ENCODE results near the gene VMA21.

DNA sequence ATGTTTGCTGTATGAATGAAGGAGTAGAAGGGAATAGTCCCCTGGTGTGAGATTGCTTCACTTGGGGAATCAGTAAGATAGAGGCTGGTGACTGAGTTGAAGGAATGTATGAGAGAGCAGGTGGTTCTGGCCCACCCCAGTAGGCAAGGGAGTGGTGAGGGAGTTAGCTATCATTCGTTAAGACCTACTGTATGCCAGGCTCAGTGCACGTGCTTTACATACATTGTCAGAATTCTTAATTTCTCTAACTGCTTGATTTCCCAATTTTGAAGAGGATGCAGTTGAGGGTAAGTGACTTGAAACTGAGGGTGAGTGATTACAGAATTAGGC lies 700 bp downstream of the VMA21 start:
- TF ChIP-seq, protein P1, sequence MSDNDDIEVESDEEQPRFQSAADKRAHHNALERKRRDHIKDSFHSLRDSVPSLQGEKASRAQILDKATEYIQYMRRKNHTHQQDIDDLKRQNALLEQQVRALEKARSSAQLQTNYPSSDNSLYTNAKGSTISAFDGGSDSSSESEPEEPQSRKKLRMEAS (IDR thresholded peaks at IDR 0.05; ENCODE audit: low read depth, low read length), result peak; percentile 74
- TF ChIP-seq, protein P2, sequence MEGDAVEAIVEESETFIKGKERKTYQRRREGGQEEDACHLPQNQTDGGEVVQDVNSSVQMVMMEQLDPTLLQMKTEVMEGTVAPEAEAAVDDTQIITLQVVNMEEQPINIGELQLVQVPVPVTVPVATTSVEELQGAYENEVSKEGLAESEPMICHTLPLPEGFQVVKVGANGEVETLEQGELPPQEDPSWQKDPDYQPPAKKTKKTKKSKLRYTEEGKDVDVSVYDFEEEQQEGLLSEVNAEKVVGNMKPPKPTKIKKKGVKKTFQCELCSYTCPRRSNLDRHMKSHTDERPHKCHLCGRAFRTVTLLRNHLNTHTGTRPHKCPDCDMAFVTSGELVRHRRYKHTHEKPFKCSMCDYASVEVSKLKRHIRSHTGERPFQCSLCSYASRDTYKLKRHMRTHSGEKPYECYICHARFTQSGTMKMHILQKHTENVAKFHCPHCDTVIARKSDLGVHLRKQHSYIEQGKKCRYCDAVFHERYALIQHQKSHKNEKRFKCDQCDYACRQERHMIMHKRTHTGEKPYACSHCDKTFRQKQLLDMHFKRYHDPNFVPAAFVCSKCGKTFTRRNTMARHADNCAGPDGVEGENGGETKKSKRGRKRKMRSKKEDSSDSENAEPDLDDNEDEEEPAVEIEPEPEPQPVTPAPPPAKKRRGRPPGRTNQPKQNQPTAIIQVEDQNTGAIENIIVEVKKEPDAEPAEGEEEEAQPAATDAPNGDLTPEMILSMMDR (IDR thresholded peaks at IDR 0.05; ENCODE audit: low read depth, low read length), result no peak

Data from NB4 (cell line).